Measurements from ENCODE around the gene AHI1. TPM values are rescaled to one million over a fixed set of nuclear protein-coding genes. Genes with fewer than 3 reads are reported as not detected.

The AHI1 gene
- total and polyA plus RNA-seq, 2 donors (not counting 1 experiment from before 2014, with no cell fraction given), result 8.3 to 61.7 TPM

DNA sequence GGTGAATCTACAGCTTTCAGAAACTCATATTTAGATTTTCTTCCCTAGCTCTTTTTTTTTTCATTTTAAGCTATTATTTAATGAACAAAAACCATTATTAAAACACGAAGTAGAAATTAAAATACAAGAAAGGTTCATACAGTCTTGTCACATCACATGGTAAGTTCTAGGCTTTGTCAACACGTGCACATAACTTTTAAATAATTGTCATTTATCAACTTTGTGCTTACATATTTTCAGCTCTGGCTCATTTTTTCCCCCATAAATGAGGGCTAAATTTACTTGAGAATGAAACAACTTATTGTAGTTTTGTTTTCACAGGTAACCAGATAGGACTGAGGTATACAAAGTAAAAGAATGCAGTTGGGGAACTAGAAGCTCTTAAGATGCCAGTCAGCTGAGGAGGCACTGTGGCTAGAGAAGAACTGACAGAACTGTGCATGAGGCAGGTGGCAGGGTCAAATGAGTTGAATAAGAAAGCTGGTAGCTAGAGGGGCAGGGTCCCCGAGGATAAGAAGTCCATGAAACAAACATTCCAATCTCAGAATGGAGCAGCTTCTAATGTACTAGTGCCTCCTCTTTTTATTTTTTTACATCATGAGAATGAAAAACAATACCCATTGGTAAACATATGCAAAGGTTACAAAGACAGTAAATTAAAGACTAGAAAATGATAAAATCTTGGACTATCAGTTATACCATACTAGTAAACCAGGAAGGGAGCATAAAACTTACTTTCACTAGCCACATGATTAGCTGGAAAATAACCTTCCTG, 174.9 kb downstream of the AHI1 start:
- peak; percentile 5 for DNase-seq
- peak overlapping the region in 1 of 2 donors; percentile 10 for H3K27ac ChIP-seq (ENCODE audit: low read length in 2 of 2)
- TF ChIP-seq, protein P1, sequence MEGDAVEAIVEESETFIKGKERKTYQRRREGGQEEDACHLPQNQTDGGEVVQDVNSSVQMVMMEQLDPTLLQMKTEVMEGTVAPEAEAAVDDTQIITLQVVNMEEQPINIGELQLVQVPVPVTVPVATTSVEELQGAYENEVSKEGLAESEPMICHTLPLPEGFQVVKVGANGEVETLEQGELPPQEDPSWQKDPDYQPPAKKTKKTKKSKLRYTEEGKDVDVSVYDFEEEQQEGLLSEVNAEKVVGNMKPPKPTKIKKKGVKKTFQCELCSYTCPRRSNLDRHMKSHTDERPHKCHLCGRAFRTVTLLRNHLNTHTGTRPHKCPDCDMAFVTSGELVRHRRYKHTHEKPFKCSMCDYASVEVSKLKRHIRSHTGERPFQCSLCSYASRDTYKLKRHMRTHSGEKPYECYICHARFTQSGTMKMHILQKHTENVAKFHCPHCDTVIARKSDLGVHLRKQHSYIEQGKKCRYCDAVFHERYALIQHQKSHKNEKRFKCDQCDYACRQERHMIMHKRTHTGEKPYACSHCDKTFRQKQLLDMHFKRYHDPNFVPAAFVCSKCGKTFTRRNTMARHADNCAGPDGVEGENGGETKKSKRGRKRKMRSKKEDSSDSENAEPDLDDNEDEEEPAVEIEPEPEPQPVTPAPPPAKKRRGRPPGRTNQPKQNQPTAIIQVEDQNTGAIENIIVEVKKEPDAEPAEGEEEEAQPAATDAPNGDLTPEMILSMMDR (IDR thresholded peaks at IDR 0.05), result no peak
- no peak for TF ChIP-seq EZH2 (IDR thresholded peaks at IDR 0.05; ENCODE audit: borderline replicate concordance, insufficient read depth, low read depth, low read length, poor library complexity, severe bottlenecking)
- H4K20me1 ChIP-seq (ENCODE audit: control insufficient read depth, insufficient read depth, low read length, poor library complexity, severe bottlenecking), result no peaks in the 10 kb centered on the region
- H3K27me3 Mint-ChIP-seq, result no peaks in the 10 kb centered on the region
- peaks cover 11 to 12% of the 10 kb centered on the region in 2 donors for H3K4me1 ChIP-seq (ENCODE audit: control insufficient read depth in 2 of 2, insufficient read depth in 2 of 2, low read length in 2 of 2)
- no peaks in the 10 kb centered on the region for H3K9me3 ChIP-seq (ENCODE audit: control extremely low read depth in 1 of 3, control insufficient read depth in 2 of 3, insufficient read depth in 1 of 3, low read length in 2 of 3)
- H3K27me3 ChIP-seq (replicated peaks in 1 of 4; ENCODE audit: control extremely low read depth in 1 of 4, control insufficient read depth in 3 of 4, insufficient read depth in 4 of 4, low read length in 3 of 4), result no peaks in the 10 kb centered on the region
- POLR2A ChIA-PET, result no interaction called here
- WGBS (ENCODE audit: insufficient coverage), result no CpG with 5 or more reads among the region's 3 CpGs
- H3K79me2 ChIP-seq (ENCODE audit: control insufficient read depth, insufficient read depth, low read length), result no peaks in the 10 kb centered on the region
- no peak for ATAC-seq (ENCODE audit: low read depth)
- no peak overlapping the region for H3K9ac ChIP-seq (ENCODE audit: low read length)
- H3K9me3 Mint-ChIP-seq (ENCODE audit: insufficient read depth), result no peaks in the 10 kb centered on the region
- H3K36me3 ChIP-seq (replicated peaks in 1 of 2; ENCODE audit: control extremely low read depth in 1 of 2, control insufficient read depth in 1 of 2, extremely low read depth in 1 of 2, insufficient read depth in 2 of 2, low read length in 1 of 2), result no peaks in the 10 kb centered on the region
- peaks cover 11% of the 10 kb centered on the region for H3K4me1 Mint-ChIP-seq
- intact Hi-C loops (cut with micrococcal nuclease), result no loop called here
- H3K4me3 Mint-ChIP-seq, result peak overlapping the region; percentile 40
- CTCF ChIA-PET, result interaction anchor here (0.5 to 1.0 kb wide), 2 partner anchors 128 to 737 kb away, joined by 3 to 4 read pairs; no protein-coding TSS in a partner anchor
- H3K4me2 ChIP-seq (replicated peaks; ENCODE audit: low read depth, low read length, poor library complexity, severe bottlenecking), result peak overlapping the region; percentile 48
- H3K4me3 ChIP-seq (ENCODE audit: control extremely low read depth in 1 of 5, extremely low read depth in 1 of 5, insufficient read depth in 1 of 5, low read depth in 2 of 5, low read length in 4 of 5), result peak overlapping the region in 2 of 5 experiments; percentile 5 to 11
- H2AFZ ChIP-seq (ENCODE audit: insufficient read depth, low read depth, low read length, poor library complexity, severe bottlenecking), result peak overlapping the region; percentile 20
- H3K27ac Mint-ChIP-seq, result no peak overlapping the region

Measured in B cell (primary cell).